ENCODE measurements around the gene AMDHD2. TPM values are rescaled to one million over a fixed set of nuclear protein-coding genes. Genes with fewer than 3 reads are reported as not detected.

AMDHD2 gene
- total and polyA plus RNA-seq, 2 experiments from 2014 or later = 20.2 to 68.1 TPM

- TF ChIP-seq ETS1 (IDR thresholded peaks at IDR 0.05) (no peak), NANOG (IDR thresholded peaks at IDR 0.05; ENCODE audit: borderline replicate concordance) (no peak), STAT1 (IDR thresholded peaks at IDR 0.05; ENCODE audit: unreplicated experiment) (no peak), EZH2 (IDR thresholded peaks at IDR 0.05; ENCODE audit: low read depth, unreplicated experiment) (no peak), JUNB (IDR thresholded peaks at IDR 0.05; ENCODE audit: unreplicated experiment) (no peak), REST (IDR thresholded peaks at IDR 0.05; ENCODE audit: unreplicated experiment) (no peak)
These were observed 44.5 kb upstream of the AMDHD2 start (continued) for GRCh38 chr16:2475413-2476344.

GRCh38 chr16:2476345-2476720 lies 43.8 kb upstream of the AMDHD2 start:
- H4K20me1 ChIP-seq (replicated peaks; ENCODE audit: insufficient read depth) = peaks cover 32% of the 10 kb centered on the region
- peaks cover 14% of the 10 kb centered on the region for H3K79me2 ChIP-seq (replicated peaks; ENCODE audit: insufficient read depth)
- H3K36me3 ChIP-seq (ENCODE audit: insufficient read depth) = no peaks in the 10 kb centered on the region
- Mint-ChIP-seq H3K4me3 (peak overlapping the region; percentile 75), H3K27ac (no peak overlapping the region), H3K9me3 (no peaks in the 10 kb centered on the region), H3K36me3 (ENCODE audit: low read depth) (no peaks in the 10 kb centered on the region; the same call in 2 of the 3 replicates), H3K27me3 (ENCODE audit: insufficient read depth, low read depth, poor library complexity) (peaks cover 34% of the 10 kb centered on the region), H3K4me1 (peaks cover 10% of the 10 kb centered on the region; the same call in 2 of the 3 replicates)
- H3K9me2 ChIP-seq (ENCODE audit: insufficient read depth) = no peaks in the 10 kb centered on the region
- peaks cover 16% of the 10 kb centered on the region for H3F3A ChIP-seq (replicated peaks; ENCODE audit: low read depth)
- peaks cover 45% of the 10 kb centered on the region for H3K27me3 ChIP-seq (ENCODE audit: insufficient read depth)
- peaks cover 8% of the 10 kb centered on the region for H3K4me1 ChIP-seq (ENCODE audit: insufficient read depth)
- H3K27ac ChIP-seq (ENCODE audit: low read depth) = no peak overlapping the region
- H2AFZ ChIP-seq = no peak overlapping the region
- no peak for TF ChIP-seq ZNF114 (CRISPR knock-in tag; IDR thresholded peaks at IDR 0.05)
- DNase-seq (ENCODE audit: low spot score) (no peak), ATAC-seq (no peak)
- H3K4me2 ChIP-seq = peak overlapping the region; percentile 86
- peak overlapping the region; percentile 72 for H3K4me3 ChIP-seq

GRCh38 chr16:2476741-2477140 lies 43.4 kb upstream of the AMDHD2 start:
- peaks cover 34% of the 10 kb centered on the region for H3K27me3 Mint-ChIP-seq (ENCODE audit: insufficient read depth, low read depth, poor library complexity)
- peaks cover 10% of the 10 kb centered on the region; the same call in 2 of the 3 replicates for H3K4me1 Mint-ChIP-seq
- H3F3A ChIP-seq (replicated peaks; ENCODE audit: low read depth) = peaks cover 16% of the 10 kb centered on the region
- no peaks in the 10 kb centered on the region; the same call in 2 of the 3 replicates for H3K36me3 Mint-ChIP-seq (ENCODE audit: low read depth)
- peaks cover 41% of the 10 kb centered on the region for H3K27me3 ChIP-seq (ENCODE audit: insufficient read depth)
- no peak overlapping the region for H3K27ac ChIP-seq (ENCODE audit: low read depth)
- no peaks in the 10 kb centered on the region for H3K9me2 ChIP-seq (ENCODE audit: insufficient read depth)
- H3K27ac Mint-ChIP-seq = no peak overlapping the region
- no peaks in the 10 kb centered on the region for H3K9me3 Mint-ChIP-seq
- H2AFZ ChIP-seq = no peak overlapping the region
- H3K4me2 ChIP-seq = no peak overlapping the region
- peaks cover 14% of the 10 kb centered on the region for H3K79me2 ChIP-seq (replicated peaks; ENCODE audit: insufficient read depth)
- H3K4me1 ChIP-seq (ENCODE audit: insufficient read depth) = peaks cover 8% of the 10 kb centered on the region
- H4K20me1 ChIP-seq (replicated peaks; ENCODE audit: insufficient read depth) = peaks cover 32% of the 10 kb centered on the region
- DNase-seq (ENCODE audit: low spot score) = no peak
- H3K4me3 ChIP-seq = no peak overlapping the region
- no peaks in the 10 kb centered on the region for H3K36me3 ChIP-seq (ENCODE audit: insufficient read depth)
- H3K4me3 Mint-ChIP-seq = peak overlapping the region; percentile 75; the same call in 1 of the 3 replicates
- ATAC-seq = no peak
- no peak for TF ChIP-seq STAT1 (IDR thresholded peaks at IDR 0.05; ENCODE audit: unreplicated experiment)
- no peak for TF ChIP-seq ZNF462 (CRISPR knock-in tag; IDR thresholded peaks at IDR 0.05)

All from GM23338 (cell line).